OCI-LY7 (cell line): ENCODE results near the gene PREPL. TPM values are rescaled to one million over a fixed set of nuclear protein-coding genes. Genes with fewer than 3 reads are reported as not detected.

ENCODE experiments used
- BruUV-seq: library from RNA; stranded (reverse); fragments of 400-500 nt; replicated peaks from 2 replicates; lab custom pipeline; 2021; lab: Mats Ljungman, UMichigan
- CTCF ChIA-PET: fragments of 300-600 bp; sonication (Branson Sonifier 250); formaldehyde crosslinking; loops from one replicate; lab custom pipeline; 2022; ENCODE audit warnings: antibody characterized with exemption; ENCODE audit not compliant: unreplicated experiment; lab: Charles Lee
- POLR2A ChIA-PET: fragments of 300-600 bp; sonication (Branson Sonifier 250); formaldehyde crosslinking; loops from one replicate; lab custom pipeline; 2022; ENCODE audit warnings: antibody characterized with exemption; lab: Charles Lee
- DNase-seq: peaks from one replicate; pipeline ENCODE4 v3.0.0-alpha.2; 2015; ENCODE audit warnings: low spot score
- H2AFZ ChIP-seq: fragments of 200-600 bp; sonication (generic), shearing (Covaris generic); 2 replicates; pipeline ENCODE4 v1.6.1; 2014; ENCODE audit warnings: mild to moderate bottlenecking, antibody characterized with exemption, low read length, moderate library complexity
- H3K27ac ChIP-seq: fragments of 200-600 bp; sonication (generic); 2 replicates; pipeline ENCODE4 v1.5.1; 2014; ENCODE audit warnings: mixed run types, low read depth, mild to moderate bottlenecking, moderate library complexity, low read length, inconsistent platforms; ENCODE audit not compliant: poor library complexity, severe bottlenecking
- H3K36me3 ChIP-seq: fragments of 200-600 bp; sonication (generic); 2 replicates; pipeline ENCODE4 v1.6.1; 2014; ENCODE audit warnings: mild to moderate bottlenecking, antibody characterized with exemption, low read length, moderate library complexity, mixed read lengths; ENCODE audit not compliant: insufficient read depth
- H3K4me1 ChIP-seq: fragments of 200-600 bp; sonication (generic); 2 replicates; pipeline ENCODE4 v1.5.1; 2014; ENCODE audit warnings: mild to moderate bottlenecking, low read length; ENCODE audit not compliant: insufficient read depth, poor library complexity, severe bottlenecking
- H3K4me2 ChIP-seq: fragments of 200-600 bp; sonication (generic); 2 replicates; pipeline ENCODE4 v1.6.1; 2014; ENCODE audit warnings: mild to moderate bottlenecking, low read length
- H3K4me3 ChIP-seq: fragments of 200-600 bp; sonication (generic); 2 replicates; pipeline ENCODE4 v1.5.1; 2014; ENCODE audit warnings: mild to moderate bottlenecking, low read depth, low read length; ENCODE audit not compliant: poor library complexity, severe bottlenecking
- H3K79me2 ChIP-seq: fragments of 200-600 bp; sonication (generic); 2 replicates; pipeline ENCODE4 v1.6.1; 2016; ENCODE audit warnings: low read depth, mild to moderate bottlenecking, low read length, moderate library complexity, mixed read lengths; ENCODE audit not compliant: insufficient read depth
- H3K9me2 ChIP-seq: fragments of 200-600 bp; sonication (generic); 2 replicates; pipeline ENCODE4 v1.6.1; 2016; ENCODE audit warnings: mild to moderate bottlenecking, low read length, mixed read lengths; ENCODE audit not compliant: insufficient read depth
- H3K9me3 ChIP-seq: fragments of 200-600 bp; sonication (generic); 2 replicates; pipeline ENCODE4 v1.6.1; 2014; ENCODE audit warnings: mild to moderate bottlenecking, mixed run types, low read length, mixed read lengths
- H4K20me1 ChIP-seq: fragments of 200-600 bp; sonication (generic); 2 replicates; pipeline ENCODE4 v1.6.1; 2014; ENCODE audit warnings: mild to moderate bottlenecking, antibody characterized with exemption, low read length, moderate library complexity, mixed read lengths; ENCODE audit not compliant: insufficient read depth
- EZH2phosphoT487 ChIP-seq: fragments of 200-600 bp; sonication (generic); IDR thresholded peaks from 2 replicates; pipeline ENCODE4 v1.6.1; 2018; ENCODE audit warnings: low read depth, borderline replicate concordance, mild to moderate bottlenecking, mixed run types, antibody characterized with exemption, low read length, moderate library complexity, mixed read lengths
- intact Hi-C: fragments of 100-400 bp; cut with micrococcal nuclease; formaldehyde crosslinking; loops from one replicate; pipeline ENCODE4 v1.10.0; 2022; ENCODE audit not compliant: unreplicated experiment
- total RNA-seq, 2 experiments: library from RNA; depleted of rRNA in 1 of 2; stranded (reverse); fragments of >200 nt in 1 of 2; shearing (Covaris generic) in 1 of 2; gene quantifications; 2 replicates each; pipeline ENCODE4 v1.2.3, GENCODE V29; 2014 to 2022
- TF ChIP-seq, protein P1 (sequence below): fragments of 200-600 bp; sonication (generic); conservative IDR thresholded peaks from 2 replicates; pipeline ENCODE4 v1.5.1; 2014; ENCODE audit warnings: mild to moderate bottlenecking, antibody characterized with exemption, low read length, moderate library complexity, mixed read lengths

PREPL gene
- total RNA-seq, 2 experiments from 2014 or later: 27.5 to 40.6 TPM

DNA sequence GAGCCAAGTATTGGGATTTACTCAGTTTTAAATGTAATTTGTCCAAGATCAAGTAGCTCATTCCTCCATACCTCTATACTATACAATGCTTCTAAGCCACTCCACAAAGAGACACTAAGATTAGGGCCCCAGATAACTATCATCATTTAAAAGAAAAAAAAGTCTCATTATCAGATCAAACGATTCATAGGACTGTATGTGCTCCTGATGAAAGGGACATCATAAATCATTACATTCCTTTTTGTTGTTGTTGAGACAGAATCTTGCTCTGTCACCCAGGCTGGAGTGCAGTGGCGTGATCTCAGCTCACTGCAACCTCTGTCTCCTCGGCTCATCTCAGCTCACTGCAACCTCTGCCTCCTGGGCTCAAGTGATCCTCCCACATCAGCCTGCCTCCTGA is 88.2 kb downstream of the PREPL start:
- POLR2A ChIA-PET: interaction anchor here (0.6 kb wide), 1 partner anchor 30 kb away, joined by 3 read pairs; no protein-coding TSS in a partner anchor
- intact Hi-C loops: no loop called here
- TF ChIP-seq, protein P1, sequence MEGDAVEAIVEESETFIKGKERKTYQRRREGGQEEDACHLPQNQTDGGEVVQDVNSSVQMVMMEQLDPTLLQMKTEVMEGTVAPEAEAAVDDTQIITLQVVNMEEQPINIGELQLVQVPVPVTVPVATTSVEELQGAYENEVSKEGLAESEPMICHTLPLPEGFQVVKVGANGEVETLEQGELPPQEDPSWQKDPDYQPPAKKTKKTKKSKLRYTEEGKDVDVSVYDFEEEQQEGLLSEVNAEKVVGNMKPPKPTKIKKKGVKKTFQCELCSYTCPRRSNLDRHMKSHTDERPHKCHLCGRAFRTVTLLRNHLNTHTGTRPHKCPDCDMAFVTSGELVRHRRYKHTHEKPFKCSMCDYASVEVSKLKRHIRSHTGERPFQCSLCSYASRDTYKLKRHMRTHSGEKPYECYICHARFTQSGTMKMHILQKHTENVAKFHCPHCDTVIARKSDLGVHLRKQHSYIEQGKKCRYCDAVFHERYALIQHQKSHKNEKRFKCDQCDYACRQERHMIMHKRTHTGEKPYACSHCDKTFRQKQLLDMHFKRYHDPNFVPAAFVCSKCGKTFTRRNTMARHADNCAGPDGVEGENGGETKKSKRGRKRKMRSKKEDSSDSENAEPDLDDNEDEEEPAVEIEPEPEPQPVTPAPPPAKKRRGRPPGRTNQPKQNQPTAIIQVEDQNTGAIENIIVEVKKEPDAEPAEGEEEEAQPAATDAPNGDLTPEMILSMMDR: no peak
- no peak for TF ChIP-seq EZH2phosphoT487
- DNase-seq: no peak
- no peaks in the 10 kb centered on the region for H3K79me2 ChIP-seq
- CTCF ChIA-PET: no interaction called here
- no peaks in the 10 kb centered on the region for H3K36me3 ChIP-seq
- no peaks in the 10 kb centered on the region for H3K4me1 ChIP-seq
- no peaks in the 10 kb centered on the region for H3K9me3 ChIP-seq
- H3K27ac ChIP-seq: no peak overlapping the region
- BruUV-seq: no TSS peak
- no peak overlapping the region for H3K4me3 ChIP-seq
- no peak overlapping the region for H2AFZ ChIP-seq
- H4K20me1 ChIP-seq: no peaks in the 10 kb centered on the region
- no peak overlapping the region for H3K4me2 ChIP-seq
- no peaks in the 10 kb centered on the region for H3K9me2 ChIP-seq

DNA sequence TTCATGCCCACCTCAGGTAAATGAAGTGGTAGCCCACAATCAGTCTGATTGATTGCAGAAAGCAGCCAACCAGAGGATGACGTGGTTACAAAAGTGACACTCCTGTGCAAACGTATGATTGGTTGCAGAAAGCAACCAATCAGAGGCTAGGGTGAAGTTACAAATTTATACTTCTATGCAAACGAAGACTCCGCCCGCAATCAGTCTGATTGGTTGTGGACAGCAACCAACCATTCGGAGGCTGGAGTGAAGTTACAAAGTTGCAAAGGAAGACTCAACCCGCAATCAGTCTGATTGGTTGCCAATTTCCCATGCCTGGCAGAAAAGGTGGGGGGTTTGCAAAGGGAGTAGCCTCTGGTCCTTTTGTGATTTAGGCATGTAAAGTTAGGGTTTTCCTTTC is 90.0 kb downstream of the PREPL start:
- Histone ChIP-seq H3K4me3 (no peak overlapping the region), H3K79me2 (no peaks in the 10 kb centered on the region), H3K27ac (no peak overlapping the region), H3K9me3 (no peaks in the 10 kb centered on the region), H3K36me3 (no peaks in the 10 kb centered on the region), H4K20me1 (no peaks in the 10 kb centered on the region), H3K4me1 (no peaks in the 10 kb centered on the region), H3K9me2 (no peaks in the 10 kb centered on the region), H3K4me2 (no peak overlapping the region), H2AFZ (no peak overlapping the region)
- ChIA-PET CTCF (no interaction called here), POLR2A (interaction anchor here (0.6 kb wide), 1 partner anchor 133 kb away, joined by 3 read pairs; no protein-coding TSS in a partner anchor)
- intact Hi-C loops: no loop called here
- TF ChIP-seq, protein P1: no peak
- TF ChIP-seq EZH2phosphoT487: no peak
- no TSS peak for BruUV-seq
- no peak for DNase-seq

GRCh38 chr2:44269831-44270230 is 91.5 kb downstream of the PREPL start:
- Histone ChIP-seq H3K9me3 (no peaks in the 10 kb centered on the region), H3K4me1 (no peaks in the 10 kb centered on the region), H3K4me2 (no peak overlapping the region), H4K20me1 (no peaks in the 10 kb centered on the region), H2AFZ (no peak overlapping the region), H3K9me2 (no peaks in the 10 kb centered on the region), H3K79me2 (no peaks in the 10 kb centered on the region), H3K36me3 (no peaks in the 10 kb centered on the region), H3K4me3 (no peak overlapping the region), H3K27ac (no peak overlapping the region)
- intact Hi-C loops: no loop called here
- no peak for DNase-seq
- ChIA-PET CTCF (no interaction called here), POLR2A (no interaction called here)
- no TSS peak for BruUV-seq
- TF ChIP-seq, protein P1: no peak
- TF ChIP-seq EZH2phosphoT487: no peak
